HT1080 (cell line): Measurements from ENCODE around the gene CST3. TPM values are rescaled to one million over a fixed set of nuclear protein-coding genes. Genes with fewer than 3 reads are reported as not detected.
"Not testable (repeated sequence)": the region's sequence is repeated elsewhere in the genome, so short reads cannot be mapped to it uniquely, and the experiment has no call there.

Experiments used
- DNase-seq: peaks from one replicate; pipeline ENCODE4 v3.0.0-alpha.2; 2015; ENCODE audit warnings: low read depth
- polyA plus RNA-seq, 2 experiments: library from polyadenylated mRNA; depleted of rRNA; stranded (reverse); fragments of >200 nt; gene quantifications; 2 replicates each; pipeline ENCODE4 v1.2.3, GENCODE V29; 2015
- total RNA-seq: library from RNA; depleted of rRNA; stranded (reverse); fragments of >200 nt; shearing (Covaris generic); gene quantifications from 2 replicates; pipeline ENCODE4 v1.2.3, GENCODE V29; 2014; rRNA removed

Gene CST3, protein sequence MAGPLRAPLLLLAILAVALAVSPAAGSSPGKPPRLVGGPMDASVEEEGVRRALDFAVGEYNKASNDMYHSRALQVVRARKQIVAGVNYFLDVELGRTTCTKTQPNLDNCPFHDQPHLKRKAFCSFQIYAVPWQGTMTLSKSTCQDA
- total RNA-seq = 193 and 254 TPM in 2 replicates
- 330 and 351 TPM in 2 replicates for polyA plus RNA-seq (2015; cell fraction: cytosol; rRNA removed)
- 122 and 134 TPM in 2 replicates for polyA plus RNA-seq (2015; cell fraction: nucleus; rRNA removed)

DNA sequence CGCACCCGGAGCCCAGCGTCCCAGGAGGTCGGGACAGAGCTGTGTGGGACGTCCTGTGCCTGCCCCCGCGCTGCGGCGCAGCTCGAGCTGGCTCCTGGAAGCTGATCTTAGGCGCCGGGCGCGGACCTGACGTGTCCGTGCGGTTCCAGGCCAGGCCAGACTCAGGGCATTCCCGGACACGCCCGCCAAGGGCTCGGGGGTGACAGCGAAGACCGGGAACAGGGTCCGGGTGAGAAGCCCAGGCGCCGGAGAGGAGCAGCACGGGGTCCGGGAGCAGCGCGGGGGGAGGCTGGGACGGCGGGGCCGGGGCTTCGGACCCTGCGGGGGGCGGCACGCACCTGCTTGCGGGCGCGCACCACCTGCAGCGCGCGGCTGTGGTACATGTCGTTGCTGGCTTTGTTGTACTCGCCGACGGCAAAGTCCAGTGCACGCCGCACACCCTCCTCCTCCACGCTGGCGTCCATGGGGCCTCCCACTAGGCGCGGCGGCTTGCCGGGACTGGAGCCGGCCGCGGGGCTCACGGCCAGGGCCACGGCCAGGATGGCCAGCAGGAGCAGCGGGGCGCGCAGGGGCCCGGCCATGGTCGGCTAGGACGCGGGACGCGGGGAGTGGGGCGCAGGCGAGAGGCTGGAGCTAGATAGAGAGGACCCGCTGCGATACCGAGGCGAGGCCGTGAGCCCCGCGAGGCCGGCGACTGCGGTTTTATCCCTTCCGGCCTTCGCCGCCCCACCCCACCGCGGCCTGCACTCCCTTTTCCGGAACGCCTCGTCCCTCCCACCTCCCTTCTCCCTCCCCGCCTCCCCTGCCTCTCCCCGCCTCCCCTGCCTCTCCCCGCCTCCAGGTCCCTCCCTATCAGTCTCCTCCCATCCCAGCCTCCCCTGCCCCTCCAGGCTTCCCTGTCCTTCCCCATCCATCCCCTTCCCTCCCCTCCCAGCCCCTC, at the start of gene CST3:
Gene CST3, minus strand, starts transcription at position 674 of the 940 bp plus-strand sequence. Its CDS starts 93 bp downstream, at position 581.
- DNase-seq = peak; percentile 80

DNA sequence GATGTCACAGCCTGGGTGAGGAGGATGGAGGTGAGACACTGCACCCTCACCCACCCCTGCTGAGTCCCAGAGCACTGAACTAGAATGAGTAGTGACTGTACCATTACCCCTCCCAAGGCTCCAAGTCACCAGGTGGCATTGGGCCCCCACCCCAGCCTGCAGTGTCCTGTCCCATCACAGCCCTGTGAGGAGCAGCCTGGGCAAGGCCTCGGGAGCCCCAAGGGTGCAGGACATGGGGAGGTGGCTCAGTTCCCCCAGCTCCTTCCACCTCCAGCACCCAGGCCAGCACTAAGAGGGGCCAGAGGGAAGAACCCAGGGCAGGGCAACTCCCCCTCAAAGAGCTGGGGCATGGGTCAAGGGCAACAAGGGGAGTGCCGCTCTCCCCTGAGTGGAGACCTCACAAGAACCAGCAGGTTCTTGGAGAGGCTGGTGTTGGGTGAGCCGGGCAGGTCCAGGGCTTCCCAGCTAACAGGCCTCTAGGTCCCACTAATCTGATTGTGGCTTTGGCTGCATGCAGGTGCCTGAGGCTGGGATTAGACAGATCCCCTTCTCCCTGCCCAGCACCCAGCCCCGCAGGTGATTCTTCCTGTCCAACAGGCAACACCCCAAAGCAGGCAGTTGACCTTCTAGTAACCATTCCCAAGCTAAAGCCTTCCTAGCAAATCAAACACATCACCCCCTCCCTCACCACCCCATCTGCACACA, 48.4 kb upstream of the CST3 start:
- DNase-seq = no peak

DNA sequence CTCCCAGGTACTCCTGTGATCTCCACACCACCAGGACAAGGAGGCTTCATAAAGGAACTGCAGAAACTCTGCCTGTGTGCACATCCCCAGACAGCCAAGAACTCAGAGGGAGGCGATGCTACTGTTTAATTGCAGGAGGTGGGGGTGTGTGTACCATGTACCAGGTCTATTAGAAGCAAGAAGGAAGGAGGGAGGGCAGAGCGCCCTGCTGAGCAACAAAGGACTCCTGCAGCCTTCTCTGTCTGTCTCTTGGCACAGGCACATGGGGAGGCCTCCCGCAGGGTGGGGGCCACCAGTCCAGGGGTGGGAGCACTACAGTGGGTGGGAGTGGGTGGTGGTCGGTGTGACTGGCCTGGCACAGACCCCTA, 47.8 kb upstream of the CST3 start:
- DNase-seq = not testable (repeated sequence)

DNA sequence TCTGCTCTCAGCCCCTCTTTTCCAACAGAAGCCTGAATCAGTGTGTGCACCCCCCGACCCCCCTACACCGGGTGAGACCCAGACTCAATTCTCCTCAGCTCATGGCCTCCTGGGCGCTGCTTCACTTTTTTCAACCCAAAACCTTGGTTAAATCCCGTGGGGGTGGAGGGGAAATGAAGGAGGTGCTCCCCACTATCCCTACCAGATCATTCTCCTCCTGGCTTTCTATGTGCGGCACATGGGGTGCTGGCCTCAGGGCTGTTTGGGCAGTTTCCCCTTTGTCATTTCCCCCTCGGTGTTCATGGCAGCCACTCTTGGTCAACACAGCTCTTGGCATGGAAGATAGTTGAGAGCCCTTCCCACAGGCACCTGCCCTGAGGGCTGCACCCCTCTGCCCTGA, 46.5 kb upstream of the CST3 start:
- no peak for DNase-seq

DNA sequence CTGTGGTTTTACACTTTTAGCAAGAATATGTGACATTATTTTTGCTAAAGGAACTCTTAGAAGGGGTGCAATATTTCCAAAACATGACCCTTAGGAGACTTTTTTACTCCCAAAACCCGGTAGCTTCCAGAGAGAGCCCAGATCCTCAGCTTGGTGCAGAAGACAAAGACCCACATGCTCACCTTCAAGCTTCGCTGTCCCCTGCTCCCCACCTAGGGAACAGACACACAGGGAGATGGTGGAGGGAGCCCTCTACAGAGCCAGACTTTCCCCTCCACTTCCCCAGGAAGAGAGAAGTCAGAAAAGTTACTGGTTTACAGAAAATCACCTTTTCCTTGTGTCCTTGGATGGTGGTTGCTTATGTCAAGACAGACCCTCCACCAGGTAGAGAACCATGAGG, 46.1 kb upstream of the CST3 start:
- DNase-seq = no peak

DNA sequence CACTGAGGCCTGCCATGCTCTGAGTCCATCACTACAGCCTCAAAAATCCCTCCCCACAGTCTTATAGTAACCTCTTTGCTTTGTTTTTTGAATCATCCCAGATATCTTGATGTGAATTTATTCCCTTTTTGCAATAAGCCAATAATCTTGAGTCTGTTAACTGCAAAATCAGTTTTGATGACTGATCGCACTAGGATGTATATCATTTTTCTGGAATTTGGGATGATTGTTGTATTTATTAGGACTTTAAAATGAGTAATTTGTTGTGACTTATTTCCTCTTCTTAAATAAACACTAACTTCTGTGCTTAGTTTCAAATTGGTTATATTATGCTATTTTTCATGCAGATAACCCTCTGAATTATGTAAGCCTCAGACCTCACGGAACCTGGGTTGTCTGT, 45.5 kb upstream of the CST3 start:
- DNase-seq = no peak

DNA sequence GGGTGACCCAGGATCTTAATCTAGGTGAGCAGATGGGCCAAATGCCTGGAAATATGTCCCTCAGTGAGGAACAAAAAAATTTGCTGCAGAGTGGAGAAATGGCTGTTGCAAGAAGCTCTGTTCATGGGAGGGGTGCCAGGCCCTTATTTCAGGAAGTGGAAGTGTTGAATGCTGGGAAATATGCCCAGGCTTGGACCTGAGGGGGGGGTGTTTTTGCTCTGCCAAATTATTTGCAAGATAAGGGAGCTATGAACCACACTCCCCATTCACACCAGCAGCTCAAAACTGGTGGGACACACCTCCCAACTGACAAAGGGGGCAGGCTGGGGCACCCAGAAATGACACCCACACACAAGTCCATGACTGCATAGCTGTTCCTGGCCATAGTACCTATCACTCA, 42.4 kb upstream of the CST3 start:
- no peak for DNase-seq

DNA sequence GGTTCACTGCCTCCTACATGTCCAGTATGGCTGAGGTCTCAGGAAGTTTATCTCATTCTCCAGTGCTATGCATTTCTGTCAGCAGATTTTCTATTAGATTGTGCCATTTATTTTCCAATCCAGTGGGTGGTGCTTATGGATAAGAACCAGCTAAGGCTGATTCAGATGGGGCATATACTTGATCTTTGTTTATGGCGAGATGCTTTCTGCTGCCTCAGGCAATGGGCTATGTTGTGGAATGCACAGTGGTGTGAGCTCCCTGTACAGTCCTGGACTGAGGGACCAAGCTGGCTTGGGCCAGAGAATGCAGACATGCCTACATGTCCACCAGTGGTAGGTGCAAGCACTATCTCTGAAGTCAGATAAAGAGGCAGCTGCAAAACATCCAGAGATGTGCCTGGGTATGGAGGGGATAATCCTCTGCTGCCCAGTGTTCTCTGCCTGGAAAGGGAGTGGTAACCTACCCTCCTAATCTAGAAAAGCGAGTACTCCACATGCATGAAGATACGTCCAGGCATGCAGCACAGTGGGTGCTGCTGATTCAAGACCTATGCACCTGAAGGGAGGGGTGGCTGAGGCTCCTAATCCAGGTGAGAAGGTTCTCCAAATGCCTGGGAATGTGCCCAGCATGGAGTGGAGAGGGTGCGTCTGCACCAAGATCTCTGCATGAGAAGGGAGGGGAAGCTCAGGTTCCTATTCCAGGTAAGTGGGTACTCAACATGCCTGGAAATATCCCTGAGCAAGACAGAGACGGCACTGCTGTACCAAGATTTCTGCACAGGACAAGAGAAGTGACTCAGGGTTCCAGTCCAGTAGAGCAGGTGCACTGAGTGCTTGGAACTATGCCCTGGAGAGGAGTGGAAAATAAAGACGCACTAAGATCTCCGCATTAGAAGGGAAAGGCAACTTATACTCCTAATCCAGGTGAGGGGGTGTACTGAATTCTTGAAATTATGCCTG, 41.7 kb upstream of the CST3 start:
- DNase-seq = no peak

DNA sequence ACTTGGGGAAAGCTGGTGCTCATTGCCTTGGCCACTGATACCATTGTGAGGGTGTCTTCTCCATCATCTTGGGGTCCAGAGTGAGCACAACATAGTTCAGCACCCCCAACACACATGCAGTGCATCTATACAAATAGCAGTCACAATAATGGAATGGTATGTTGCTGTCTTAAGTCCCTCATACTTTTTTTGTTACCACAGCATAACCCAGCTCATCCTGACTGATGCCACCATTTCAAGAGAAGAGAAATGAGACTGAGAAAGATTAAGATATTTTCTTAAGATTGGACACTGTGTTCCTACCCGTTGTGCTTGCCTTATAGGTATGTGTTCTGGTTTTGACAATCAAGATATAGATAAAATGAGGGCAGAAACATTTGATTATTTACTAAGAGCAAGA, 35.5 kb upstream of the CST3 start:
- DNase-seq = no peak

DNA sequence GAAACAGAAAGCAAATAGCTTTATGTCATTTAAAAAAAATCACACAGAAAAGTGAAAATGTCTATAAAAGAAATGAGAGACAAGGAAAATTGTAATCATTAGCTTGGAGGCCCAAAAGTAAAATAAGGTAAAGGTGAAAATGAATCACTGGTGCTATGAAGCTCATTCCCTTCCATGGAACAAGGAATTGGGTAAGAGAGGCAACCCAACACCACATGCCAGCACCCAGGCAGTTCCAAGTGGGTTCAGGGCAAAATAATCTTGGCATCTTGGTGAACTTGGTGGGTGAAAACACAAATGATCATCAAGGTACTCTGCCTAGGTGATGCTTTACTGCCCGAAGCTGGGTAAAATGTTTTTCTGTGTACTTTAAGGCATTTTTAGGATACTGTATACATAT, 34.4 kb upstream of the CST3 start:
- no peak for DNase-seq

DNA sequence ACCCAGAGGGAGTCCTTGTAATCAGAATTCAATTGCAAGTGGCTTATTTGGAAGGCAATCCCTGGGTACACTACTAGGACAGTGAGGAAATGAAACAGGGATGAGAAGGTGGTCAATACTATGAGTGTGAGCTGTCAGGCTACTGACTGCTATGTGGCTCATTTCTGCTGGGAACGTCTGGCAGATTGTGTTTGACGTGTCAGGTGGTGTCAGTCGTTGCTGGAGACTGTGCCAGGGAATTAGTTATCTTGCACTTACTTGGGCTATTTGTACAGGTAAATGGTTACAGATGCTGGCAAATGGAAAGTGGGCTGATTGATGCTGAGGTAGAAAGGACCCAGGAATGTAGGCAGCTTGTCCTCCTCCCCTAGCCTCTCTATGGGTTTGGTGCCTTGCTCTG, 33.7 kb upstream of the CST3 start:
- no peak for DNase-seq

DNA sequence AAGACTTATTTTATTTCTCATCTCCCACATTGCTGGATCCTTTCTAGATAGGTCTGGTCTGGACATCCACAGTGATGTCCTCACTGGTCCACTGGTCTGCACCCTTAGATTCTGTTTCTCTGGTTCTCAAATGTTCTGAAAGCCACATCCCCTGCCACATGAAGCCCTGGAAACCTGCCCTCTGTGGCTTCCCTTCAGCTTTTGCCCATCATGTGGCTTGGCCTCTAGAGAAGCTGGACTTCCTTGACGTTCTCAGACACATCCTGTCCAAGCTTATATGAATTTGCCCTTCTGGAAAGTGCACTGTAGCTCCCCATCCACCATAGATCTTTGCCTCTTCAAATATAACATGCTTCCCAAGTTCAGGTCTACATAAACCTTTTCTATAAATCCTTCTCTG, 32.6 kb upstream of the CST3 start:
- DNase-seq = no peak

DNA sequence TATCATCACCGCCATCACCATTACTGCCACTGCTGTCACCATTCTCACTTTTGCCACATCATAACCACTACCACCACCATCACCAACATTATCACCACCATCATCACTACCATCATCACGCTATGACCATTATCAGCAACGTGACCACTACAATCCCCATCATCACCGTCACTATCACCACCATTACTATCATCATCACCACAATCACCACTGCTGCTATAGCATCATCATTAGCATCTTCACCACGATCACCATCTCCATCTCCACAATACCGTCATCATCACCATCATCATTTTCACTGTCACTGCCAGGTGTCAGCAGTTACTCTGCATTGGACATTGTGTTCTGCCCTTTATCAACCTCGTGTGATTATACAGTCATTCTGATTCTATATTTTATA, 32.1 kb upstream of the CST3 start:
- DNase-seq = no peak

DNA sequence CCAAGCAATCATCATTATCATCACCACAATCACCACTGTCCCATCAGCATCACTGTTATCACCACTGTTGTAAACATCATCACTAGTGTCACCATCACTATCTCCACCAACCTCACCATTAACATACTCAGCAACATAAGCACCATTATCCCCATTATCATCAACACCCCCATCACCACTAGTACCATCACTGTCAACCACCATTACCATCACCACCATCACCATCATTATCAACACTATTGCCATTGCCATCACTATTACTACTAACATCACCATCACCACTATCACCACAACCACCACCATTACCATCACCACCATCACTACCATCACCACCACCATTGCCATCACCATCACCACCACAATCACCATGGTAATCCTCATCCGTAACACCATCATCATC, 31.6 kb upstream of the CST3 start:
- no peak for DNase-seq

DNA sequence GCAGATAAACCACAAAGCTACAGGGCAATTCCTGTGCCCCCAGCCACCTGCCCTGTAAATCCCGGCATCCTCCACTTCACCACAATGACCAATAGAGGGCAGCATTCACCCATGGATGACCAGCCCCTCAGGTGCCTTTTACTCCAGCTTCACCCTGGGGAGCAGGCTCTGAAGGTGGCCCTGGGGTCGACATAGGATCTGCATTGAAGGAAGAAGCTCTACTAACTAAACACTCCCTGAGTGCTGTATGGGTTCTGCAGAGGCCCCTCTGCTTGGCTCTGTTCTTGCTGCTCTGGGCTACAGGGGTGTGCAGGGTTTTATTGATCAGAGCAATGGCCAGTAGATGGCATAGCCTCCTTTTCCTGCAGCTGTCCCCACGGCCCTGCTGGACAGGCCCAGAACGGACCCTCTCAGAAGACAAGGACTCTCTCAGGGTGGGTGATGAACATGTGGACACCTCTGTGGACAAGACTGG, 30.8 kb upstream of the CST3 start:
- DNase-seq = peak; percentile 51

DNA sequence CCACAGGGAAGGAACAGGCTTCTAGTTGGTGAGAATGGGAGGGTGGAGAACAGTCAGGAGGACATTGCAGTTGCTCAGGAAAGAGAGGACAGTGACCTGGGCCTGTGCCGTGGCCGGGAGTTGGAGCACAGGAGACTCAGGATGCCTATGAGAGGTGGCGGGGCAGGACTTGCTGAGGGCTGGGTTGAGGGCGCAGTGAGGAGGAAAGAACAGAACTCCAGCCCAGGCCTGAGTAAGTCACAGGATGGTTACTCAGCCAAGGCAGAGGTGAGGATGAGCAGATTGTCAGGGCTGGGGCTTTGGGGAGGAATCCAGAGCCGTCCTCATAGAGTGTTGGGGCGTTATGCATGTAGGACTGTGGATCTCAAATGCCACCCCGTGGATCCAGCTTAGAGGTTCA, 29.9 kb upstream of the CST3 start:
- DNase-seq = no peak

DNA sequence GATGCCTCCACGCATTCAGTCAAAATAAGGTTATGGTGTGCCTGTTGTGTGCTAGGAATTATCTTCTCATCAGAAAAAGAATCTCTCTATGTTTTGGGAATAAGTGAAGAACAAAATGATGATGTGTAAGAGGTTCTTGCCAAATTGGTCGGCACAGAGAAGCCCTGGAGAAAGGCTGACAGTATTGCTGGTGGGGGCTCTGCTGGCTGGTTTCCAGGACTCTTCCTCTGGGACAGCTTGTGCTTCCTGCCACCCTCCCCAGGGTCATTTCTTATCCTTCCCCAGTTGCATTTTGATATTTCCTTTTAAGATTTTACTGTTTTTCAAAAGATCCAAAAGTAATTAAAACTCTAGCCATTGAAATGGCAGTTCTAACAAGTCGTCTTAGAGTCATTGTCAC, 28.9 kb upstream of the CST3 start:
- DNase-seq = no peak

DNA sequence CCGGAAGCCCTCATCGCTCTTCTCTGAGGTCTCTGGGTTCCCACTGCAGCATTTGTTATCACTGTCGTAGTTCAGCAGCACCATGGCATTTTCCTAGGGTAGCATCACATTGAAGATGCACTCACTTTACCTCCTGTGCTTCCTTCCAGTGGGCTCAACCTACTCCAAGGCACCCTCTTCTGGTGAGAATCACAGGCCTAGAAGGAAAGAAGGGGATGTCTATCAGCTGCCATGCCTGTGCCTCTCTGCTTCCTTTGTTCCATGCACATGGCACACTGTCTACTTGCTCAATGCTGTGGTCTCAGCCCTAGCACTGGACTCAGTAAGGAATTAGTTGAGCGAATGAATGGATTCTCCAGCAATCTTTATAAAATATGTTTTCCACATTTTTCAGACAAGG, 28.4 kb upstream of the CST3 start:
- peak; percentile 13 for DNase-seq

DNA sequence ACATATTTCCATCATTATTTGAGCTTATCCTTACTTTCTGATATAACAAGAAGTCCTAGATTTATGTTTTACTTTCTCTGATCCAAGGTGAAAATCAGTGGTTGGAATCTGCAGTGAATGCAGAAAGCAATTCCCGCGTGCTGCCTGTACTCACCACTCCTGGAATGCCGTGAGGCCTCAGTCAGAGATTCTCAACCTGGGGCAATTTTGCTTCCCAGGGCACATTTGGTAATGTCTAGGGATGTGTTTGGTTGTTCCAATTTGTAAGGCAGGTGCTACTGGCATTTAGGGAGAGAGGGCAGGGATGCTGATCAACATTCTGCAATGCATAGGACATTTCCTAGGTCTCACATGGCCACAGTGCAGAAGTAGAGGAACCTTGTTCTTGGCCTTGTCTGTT, 27.2 kb upstream of the CST3 start:
- no peak for DNase-seq

DNA sequence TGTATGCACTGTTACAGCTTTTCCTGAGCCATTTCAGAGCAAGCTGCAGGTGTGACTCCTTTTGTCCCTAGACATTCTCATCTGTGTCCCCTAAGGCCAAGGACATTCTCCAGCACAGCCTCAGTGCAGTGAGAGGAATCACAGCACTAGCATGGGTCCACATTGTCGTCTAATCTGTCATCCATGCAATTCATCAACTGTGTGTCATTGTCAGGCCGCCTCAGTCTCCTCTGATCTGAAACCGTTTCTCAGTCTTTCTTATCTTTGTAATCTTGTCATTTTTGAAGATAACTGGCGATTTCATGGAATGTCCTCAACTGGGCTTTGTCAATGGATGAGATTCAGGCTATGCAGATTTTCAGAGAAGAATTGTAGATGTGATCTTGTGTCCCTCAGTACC, 26.3 kb upstream of the CST3 start:
- not testable (repeated sequence) for DNase-seq

DNA sequence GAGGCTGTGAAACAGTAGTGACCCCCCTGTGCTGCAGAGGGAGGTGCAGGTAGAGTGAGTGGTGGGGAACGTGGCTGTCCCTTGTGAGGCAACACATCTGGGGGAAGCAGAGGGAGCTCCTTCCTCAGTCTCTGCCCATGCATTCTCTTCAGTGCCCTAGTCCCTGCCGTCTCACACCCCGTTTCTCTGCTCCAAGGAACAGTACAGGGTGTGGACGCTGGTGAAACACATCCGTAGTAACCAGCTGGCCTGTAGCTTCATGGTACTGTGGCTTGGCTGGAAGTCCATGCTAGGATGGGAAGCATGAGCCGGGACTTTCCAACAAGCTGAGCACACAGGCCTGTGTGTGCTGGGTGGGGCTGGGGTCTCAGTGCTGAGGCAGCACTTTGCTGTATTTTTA, 25.4 kb upstream of the CST3 start:
- DNase-seq = no peak
